ENCODE results near the gene STEAP3. TPM values are rescaled to one million over a fixed set of nuclear protein-coding genes. Genes with fewer than 3 reads are reported as not detected.

Gene STEAP3
- total RNA-seq, 2 donors from 2014 or later = 4.4 to 7.9 TPM

- Mint-ChIP-seq H3K27me3 (ENCODE audit: insufficient read depth) (peaks cover 5% of the 10 kb centered on the region), H3K4me1 (no peaks in the 10 kb centered on the region), H3K4me3 (no peak overlapping the region), H3K9me3 (peaks cover 6% of the 10 kb centered on the region), H3K36me3 (ENCODE audit: low read depth) (no peaks in the 10 kb centered on the region), H3K27ac (no peak overlapping the region)
- Histone ChIP-seq H3K9ac (ENCODE audit: extremely low read depth, low read length, poor library complexity, severe bottlenecking) (no peak overlapping the region), H3K9me3 (ENCODE audit: control insufficient read depth, low read length) (no peaks in the 10 kb centered on the region), H3K27me3 (ENCODE audit: control insufficient read depth, insufficient read depth, low read length, poor library complexity, severe bottlenecking) (no peaks in the 10 kb centered on the region), H3K36me3 (ENCODE audit: control insufficient read depth, insufficient read depth, low read length) (no peaks in the 10 kb centered on the region), H3K4me3 (ENCODE audit: low read length) (no peak overlapping the region), H3K27ac (ENCODE audit: low read depth, low read length) (no peak overlapping the region), H3K4me1 (ENCODE audit: control insufficient read depth, insufficient read depth, low read length) (no peaks in the 10 kb centered on the region)
- DNase-seq = no peak
- 84 to 87% methylated on average over 3 to 6 of the region's 6 CpGs for WGBS, 2 experiments (ENCODE audit: insufficient coverage in 1 of 2, insufficient read length in 1 of 2)
- no peak for TF ChIP-seq CTCF (conservative IDR thresholded peaks at IDR 0.05)
Observed at GRCh38 chr2:119174993-119175347, 48.7 kb upstream of the STEAP3 start.

GRCh38 chr2:119175517-119175916 is 48.1 kb upstream of the STEAP3 start:
- 92% methylated on average over 10 of the region's 10 CpGs for WGBS, 2 experiments (ENCODE audit: insufficient coverage in 1 of 2, insufficient read length in 1 of 2)
- no peak overlapping the region for H3K27ac Mint-ChIP-seq
- H3K27me3 Mint-ChIP-seq (ENCODE audit: insufficient read depth) = peaks cover 5% of the 10 kb centered on the region
- TF ChIP-seq CTCF (conservative IDR thresholded peaks at IDR 0.05) = no peak
- H3K36me3 Mint-ChIP-seq (ENCODE audit: low read depth) = no peaks in the 10 kb centered on the region
- H3K9me3 Mint-ChIP-seq = peaks cover 6% of the 10 kb centered on the region
- Histone ChIP-seq H3K36me3 (ENCODE audit: control insufficient read depth, insufficient read depth, low read length) (no peaks in the 10 kb centered on the region), H3K27ac (ENCODE audit: low read depth, low read length) (no peak overlapping the region), H3K4me3 (ENCODE audit: low read length) (no peak overlapping the region), H3K9me3 (ENCODE audit: control insufficient read depth, low read length) (no peaks in the 10 kb centered on the region), H3K4me1 (ENCODE audit: control insufficient read depth, insufficient read depth, low read length) (no peaks in the 10 kb centered on the region), H3K27me3 (ENCODE audit: control insufficient read depth, insufficient read depth, low read length, poor library complexity, severe bottlenecking) (no peaks in the 10 kb centered on the region), H3K9ac (ENCODE audit: extremely low read depth, low read length, poor library complexity, severe bottlenecking) (no peak overlapping the region)
- H3K4me3 Mint-ChIP-seq = no peak overlapping the region
- H3K4me1 Mint-ChIP-seq = no peaks in the 10 kb centered on the region
- no peak for DNase-seq

GRCh38 chr2:119177171-119177837 is 46.3 kb upstream of the STEAP3 start:
- H3K36me3 ChIP-seq (ENCODE audit: control insufficient read depth, insufficient read depth, low read length) = no peaks in the 10 kb centered on the region
- Mint-ChIP-seq H3K4me3 (no peak overlapping the region), H3K9me3 (peaks cover 6% of the 10 kb centered on the region), H3K27me3 (ENCODE audit: insufficient read depth) (peaks cover 5% of the 10 kb centered on the region), H3K36me3 (ENCODE audit: low read depth) (no peaks in the 10 kb centered on the region), H3K27ac (no peak overlapping the region), H3K4me1 (no peaks in the 10 kb centered on the region)
- no peak for DNase-seq
- no peak overlapping the region for H3K9ac ChIP-seq (ENCODE audit: extremely low read depth, low read length, poor library complexity, severe bottlenecking)
- H3K9me3 ChIP-seq (ENCODE audit: control insufficient read depth, low read length) = no peaks in the 10 kb centered on the region
- TF ChIP-seq CTCF (conservative IDR thresholded peaks at IDR 0.05) = no peak
- H3K27me3 ChIP-seq (ENCODE audit: control insufficient read depth, insufficient read depth, low read length, poor library complexity, severe bottlenecking) = no peaks in the 10 kb centered on the region
- H3K27ac ChIP-seq (ENCODE audit: low read depth, low read length) = no peak overlapping the region
- 89 to 99% methylated on average over 8 to 12 of the region's 12 CpGs for WGBS, 2 experiments (ENCODE audit: insufficient coverage in 1 of 2, insufficient read length in 1 of 2)
- no peaks in the 10 kb centered on the region for H3K4me1 ChIP-seq (ENCODE audit: control insufficient read depth, insufficient read depth, low read length)
- H3K4me3 ChIP-seq (ENCODE audit: low read length) = no peak overlapping the region
